ENCODE measurements around the gene RRAGC.

DNA sequence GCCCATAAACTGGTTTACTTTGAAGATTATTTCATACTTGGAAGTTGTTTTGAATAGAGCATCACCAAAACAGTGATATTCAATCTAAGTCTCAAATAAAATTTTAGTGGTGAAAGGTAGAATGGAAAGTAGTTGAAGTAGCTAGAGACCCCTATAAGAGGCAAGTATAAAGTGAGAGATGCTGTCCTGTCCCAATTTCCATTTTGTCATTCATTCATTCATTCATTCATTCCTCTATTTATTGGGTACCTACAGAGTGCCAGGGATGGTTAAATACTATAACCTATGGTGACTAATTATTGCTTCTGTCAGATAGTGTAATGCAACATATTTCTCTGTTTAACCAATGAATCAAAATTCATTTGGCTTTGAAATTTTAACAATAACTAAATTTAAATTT, 32.7 kb downstream of the RRAGC start:
- TF ChIP-seq, protein P1, sequence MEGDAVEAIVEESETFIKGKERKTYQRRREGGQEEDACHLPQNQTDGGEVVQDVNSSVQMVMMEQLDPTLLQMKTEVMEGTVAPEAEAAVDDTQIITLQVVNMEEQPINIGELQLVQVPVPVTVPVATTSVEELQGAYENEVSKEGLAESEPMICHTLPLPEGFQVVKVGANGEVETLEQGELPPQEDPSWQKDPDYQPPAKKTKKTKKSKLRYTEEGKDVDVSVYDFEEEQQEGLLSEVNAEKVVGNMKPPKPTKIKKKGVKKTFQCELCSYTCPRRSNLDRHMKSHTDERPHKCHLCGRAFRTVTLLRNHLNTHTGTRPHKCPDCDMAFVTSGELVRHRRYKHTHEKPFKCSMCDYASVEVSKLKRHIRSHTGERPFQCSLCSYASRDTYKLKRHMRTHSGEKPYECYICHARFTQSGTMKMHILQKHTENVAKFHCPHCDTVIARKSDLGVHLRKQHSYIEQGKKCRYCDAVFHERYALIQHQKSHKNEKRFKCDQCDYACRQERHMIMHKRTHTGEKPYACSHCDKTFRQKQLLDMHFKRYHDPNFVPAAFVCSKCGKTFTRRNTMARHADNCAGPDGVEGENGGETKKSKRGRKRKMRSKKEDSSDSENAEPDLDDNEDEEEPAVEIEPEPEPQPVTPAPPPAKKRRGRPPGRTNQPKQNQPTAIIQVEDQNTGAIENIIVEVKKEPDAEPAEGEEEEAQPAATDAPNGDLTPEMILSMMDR (IDR thresholded peaks at IDR 0.05; ENCODE audit: insufficient read depth, low read length): no peak
- TF ChIP-seq POLR2AphosphoS5 (IDR thresholded peaks at IDR 0.05; ENCODE audit: low read depth) (no peak), GABPA (IDR thresholded peaks at IDR 0.05; ENCODE audit: low read depth) (no peak)
- TF ChIP-seq, protein P2, sequence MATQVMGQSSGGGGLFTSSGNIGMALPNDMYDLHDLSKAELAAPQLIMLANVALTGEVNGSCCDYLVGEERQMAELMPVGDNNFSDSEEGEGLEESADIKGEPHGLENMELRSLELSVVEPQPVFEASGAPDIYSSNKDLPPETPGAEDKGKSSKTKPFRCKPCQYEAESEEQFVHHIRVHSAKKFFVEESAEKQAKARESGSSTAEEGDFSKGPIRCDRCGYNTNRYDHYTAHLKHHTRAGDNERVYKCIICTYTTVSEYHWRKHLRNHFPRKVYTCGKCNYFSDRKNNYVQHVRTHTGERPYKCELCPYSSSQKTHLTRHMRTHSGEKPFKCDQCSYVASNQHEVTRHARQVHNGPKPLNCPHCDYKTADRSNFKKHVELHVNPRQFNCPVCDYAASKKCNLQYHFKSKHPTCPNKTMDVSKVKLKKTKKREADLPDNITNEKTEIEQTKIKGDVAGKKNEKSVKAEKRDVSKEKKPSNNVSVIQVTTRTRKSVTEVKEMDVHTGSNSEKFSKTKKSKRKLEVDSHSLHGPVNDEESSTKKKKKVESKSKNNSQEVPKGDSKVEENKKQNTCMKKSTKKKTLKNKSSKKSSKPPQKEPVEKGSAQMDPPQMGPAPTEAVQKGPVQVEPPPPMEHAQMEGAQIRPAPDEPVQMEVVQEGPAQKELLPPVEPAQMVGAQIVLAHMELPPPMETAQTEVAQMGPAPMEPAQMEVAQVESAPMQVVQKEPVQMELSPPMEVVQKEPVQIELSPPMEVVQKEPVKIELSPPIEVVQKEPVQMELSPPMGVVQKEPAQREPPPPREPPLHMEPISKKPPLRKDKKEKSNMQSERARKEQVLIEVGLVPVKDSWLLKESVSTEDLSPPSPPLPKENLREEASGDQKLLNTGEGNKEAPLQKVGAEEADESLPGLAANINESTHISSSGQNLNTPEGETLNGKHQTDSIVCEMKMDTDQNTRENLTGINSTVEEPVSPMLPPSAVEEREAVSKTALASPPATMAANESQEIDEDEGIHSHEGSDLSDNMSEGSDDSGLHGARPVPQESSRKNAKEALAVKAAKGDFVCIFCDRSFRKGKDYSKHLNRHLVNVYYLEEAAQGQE (IDR thresholded peaks at IDR 0.05; ENCODE audit: insufficient replicate concordance, low read depth): no peak
